Measurements from ENCODE around the gene PLPP3. TPM values are rescaled to one million over a fixed set of nuclear protein-coding genes. Genes with fewer than 3 reads are reported as not detected.

Gene PLPP3
- total and polyA plus RNA-seq, 2 experiments from 2014 or later, result 41.9 to 61.9 TPM

DNA sequence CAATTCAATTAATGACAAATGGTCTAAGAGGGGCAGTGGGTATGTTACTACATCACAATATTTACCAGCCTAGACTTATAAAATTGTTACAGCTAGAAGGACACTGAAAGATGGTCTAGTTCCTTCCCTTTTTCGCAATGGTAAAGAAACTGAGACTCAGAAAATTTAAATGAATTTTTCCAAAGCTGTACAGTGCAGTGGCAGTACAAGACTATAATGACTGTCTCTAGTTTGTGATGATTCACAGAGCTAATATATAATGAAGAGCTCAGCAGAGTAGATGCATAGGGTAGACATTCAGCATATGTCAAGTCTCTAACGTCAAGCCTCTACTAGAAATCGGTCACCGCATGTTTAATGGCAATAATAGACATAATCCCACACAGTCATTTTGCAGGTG is 4.6 kb downstream of the PLPP3 start:
- H3K27ac Mint-ChIP-seq, result no peak overlapping the region
- Histone ChIP-seq H4K20me1 (replicated peaks; ENCODE audit: insufficient read depth) (peaks cover 23% of the 10 kb centered on the region; the same call in 1 of the 2 replicates), H3K36me3 (ENCODE audit: insufficient read depth) (no peaks in the 10 kb centered on the region), H3K4me3 (peak overlapping the region; percentile 82), H3K4me1 (ENCODE audit: insufficient read depth) (peaks cover 63% of the 10 kb centered on the region), H3K9me2 (ENCODE audit: insufficient read depth) (no peaks in the 10 kb centered on the region), H3K79me2 (replicated peaks; ENCODE audit: insufficient read depth) (peaks cover 98% of the 10 kb centered on the region), H3K27me3 (ENCODE audit: insufficient read depth) (no peaks in the 10 kb centered on the region), H3F3A (replicated peaks; ENCODE audit: low read depth) (no peaks in the 10 kb centered on the region), H3K4me2 (peak overlapping the region; percentile 76), H3K27ac (ENCODE audit: low read depth) (no peak overlapping the region), H2AFZ (no peak overlapping the region)
- H3K36me3 Mint-ChIP-seq (ENCODE audit: low read depth), result peaks cover 3% of the 10 kb centered on the region; the same call in 1 of the 3 replicates
- H3K9me3 Mint-ChIP-seq, result no peaks in the 10 kb centered on the region; the same call in 2 of the 3 replicates
- no peak for DNase-seq (ENCODE audit: low spot score)
- TF ChIP-seq, protein P1, sequence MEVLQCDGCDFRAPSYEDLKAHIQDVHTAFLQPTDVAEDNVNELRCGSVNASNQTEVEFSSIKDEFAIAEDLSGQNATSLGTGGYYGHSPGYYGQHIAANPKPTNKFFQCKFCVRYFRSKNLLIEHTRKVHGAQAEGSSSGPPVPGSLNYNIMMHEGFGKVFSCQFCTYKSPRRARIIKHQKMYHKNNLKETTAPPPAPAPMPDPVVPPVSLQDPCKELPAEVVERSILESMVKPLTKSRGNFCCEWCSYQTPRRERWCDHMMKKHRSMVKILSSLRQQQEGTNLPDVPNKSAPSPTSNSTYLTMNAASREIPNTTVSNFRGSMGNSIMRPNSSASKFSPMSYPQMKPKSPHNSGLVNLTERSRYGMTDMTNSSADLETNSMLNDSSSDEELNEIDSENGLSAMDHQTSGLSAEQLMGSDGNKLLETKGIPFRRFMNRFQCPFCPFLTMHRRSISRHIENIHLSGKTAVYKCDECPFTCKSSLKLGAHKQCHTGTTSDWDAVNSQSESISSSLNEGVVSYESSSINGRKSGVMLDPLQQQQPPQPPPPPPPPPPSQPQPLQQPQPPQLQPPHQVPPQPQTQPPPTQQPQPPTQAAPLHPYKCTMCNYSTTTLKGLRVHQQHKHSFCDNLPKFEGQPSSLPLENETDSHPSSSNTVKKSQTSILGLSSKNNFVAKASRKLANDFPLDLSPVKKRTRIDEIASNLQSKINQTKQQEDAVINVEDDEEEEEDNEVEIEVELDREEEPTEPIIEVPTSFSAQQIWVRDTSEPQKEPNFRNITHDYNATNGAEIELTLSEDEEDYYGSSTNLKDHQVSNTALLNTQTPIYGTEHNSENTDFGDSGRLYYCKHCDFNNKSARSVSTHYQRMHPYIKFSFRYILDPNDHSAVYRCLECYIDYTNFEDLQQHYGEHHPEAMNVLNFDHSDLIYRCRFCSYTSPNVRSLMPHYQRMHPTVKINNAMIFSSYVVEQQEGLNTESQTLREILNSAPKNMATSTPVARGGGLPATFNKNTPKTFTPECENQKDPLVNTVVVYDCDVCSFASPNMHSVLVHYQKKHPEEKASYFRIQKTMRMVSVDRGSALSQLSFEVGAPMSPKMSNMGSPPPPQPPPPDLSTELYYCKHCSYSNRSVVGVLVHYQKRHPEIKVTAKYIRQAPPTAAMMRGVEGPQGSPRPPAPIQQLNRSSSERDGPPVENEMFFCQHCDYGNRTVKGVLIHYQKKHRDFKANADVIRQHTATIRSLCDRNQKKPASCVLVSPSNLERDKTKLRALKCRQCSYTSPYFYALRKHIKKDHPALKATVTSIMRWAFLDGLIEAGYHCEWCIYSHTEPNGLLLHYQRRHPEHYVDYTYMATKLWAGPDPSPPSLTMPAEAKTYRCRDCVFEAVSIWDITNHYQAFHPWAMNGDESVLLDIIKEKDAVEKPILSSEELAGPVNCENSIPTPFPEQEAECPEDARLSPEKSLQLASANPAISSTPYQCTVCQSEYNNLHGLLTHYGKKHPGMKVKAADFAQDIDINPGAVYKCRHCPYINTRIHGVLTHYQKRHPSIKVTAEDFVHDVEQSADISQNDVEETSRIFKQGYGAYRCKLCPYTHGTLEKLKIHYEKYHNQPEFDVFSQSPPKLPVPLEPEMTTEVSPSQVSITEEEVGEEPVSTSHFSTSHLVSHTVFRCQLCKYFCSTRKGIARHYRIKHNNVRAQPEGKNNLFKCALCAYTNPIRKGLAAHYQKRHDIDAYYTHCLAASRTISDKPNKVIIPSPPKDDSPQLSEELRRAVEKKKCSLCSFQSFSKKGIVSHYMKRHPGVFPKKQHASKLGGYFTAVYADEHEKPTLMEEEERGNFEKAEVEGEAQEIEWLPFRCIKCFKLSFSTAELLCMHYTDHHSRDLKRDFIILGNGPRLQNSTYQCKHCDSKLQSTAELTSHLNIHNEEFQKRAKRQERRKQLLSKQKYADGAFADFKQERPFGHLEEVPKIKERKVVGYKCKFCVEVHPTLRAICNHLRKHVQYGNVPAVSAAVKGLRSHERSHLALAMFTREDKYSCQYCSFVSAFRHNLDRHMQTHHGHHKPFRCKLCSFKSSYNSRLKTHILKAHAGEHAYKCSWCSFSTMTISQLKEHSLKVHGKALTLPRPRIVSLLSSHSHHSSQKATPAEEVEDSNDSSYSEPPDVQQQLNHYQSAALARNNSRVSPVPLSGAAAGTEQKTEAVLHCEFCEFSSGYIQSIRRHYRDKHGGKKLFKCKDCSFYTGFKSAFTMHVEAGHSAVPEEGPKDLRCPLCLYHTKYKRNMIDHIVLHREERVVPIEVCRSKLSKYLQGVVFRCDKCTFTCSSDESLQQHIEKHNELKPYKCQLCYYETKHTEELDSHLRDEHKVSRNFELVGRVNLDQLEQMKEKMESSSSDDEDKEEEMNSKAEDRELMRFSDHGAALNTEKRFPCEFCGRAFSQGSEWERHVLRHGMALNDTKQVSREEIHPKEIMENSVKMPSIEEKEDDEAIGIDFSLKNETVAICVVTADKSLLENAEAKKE (CRISPR knock-in tag; IDR thresholded peaks at IDR 0.05), result no peak
- TF ChIP-seq POLR2AphosphoS5 (IDR thresholded peaks at IDR 0.05; ENCODE audit: low read depth) (no peak), NANOG (IDR thresholded peaks at IDR 0.05; ENCODE audit: borderline replicate concordance) (no peak), CREB1 (CRISPR knock-in tag; IDR thresholded peaks at IDR 0.05; ENCODE audit: low read depth) (no peak), ZNF331 (CRISPR knock-in tag; IDR thresholded peaks at IDR 0.05; ENCODE audit: low read depth) (no peak), ZNF114 (CRISPR knock-in tag; IDR thresholded peaks at IDR 0.05) (no peak)
- TF ChIP-seq, protein P2, sequence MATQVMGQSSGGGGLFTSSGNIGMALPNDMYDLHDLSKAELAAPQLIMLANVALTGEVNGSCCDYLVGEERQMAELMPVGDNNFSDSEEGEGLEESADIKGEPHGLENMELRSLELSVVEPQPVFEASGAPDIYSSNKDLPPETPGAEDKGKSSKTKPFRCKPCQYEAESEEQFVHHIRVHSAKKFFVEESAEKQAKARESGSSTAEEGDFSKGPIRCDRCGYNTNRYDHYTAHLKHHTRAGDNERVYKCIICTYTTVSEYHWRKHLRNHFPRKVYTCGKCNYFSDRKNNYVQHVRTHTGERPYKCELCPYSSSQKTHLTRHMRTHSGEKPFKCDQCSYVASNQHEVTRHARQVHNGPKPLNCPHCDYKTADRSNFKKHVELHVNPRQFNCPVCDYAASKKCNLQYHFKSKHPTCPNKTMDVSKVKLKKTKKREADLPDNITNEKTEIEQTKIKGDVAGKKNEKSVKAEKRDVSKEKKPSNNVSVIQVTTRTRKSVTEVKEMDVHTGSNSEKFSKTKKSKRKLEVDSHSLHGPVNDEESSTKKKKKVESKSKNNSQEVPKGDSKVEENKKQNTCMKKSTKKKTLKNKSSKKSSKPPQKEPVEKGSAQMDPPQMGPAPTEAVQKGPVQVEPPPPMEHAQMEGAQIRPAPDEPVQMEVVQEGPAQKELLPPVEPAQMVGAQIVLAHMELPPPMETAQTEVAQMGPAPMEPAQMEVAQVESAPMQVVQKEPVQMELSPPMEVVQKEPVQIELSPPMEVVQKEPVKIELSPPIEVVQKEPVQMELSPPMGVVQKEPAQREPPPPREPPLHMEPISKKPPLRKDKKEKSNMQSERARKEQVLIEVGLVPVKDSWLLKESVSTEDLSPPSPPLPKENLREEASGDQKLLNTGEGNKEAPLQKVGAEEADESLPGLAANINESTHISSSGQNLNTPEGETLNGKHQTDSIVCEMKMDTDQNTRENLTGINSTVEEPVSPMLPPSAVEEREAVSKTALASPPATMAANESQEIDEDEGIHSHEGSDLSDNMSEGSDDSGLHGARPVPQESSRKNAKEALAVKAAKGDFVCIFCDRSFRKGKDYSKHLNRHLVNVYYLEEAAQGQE (IDR thresholded peaks at IDR 0.05; ENCODE audit: unreplicated experiment), result no peak
- TF ChIP-seq, protein P3, sequence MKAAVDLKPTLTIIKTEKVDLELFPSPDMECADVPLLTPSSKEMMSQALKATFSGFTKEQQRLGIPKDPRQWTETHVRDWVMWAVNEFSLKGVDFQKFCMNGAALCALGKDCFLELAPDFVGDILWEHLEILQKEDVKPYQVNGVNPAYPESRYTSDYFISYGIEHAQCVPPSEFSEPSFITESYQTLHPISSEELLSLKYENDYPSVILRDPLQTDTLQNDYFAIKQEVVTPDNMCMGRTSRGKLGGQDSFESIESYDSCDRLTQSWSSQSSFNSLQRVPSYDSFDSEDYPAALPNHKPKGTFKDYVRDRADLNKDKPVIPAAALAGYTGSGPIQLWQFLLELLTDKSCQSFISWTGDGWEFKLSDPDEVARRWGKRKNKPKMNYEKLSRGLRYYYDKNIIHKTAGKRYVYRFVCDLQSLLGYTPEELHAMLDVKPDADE (IDR thresholded peaks at IDR 0.05), result no peak
- TF ChIP-seq, protein P4, sequence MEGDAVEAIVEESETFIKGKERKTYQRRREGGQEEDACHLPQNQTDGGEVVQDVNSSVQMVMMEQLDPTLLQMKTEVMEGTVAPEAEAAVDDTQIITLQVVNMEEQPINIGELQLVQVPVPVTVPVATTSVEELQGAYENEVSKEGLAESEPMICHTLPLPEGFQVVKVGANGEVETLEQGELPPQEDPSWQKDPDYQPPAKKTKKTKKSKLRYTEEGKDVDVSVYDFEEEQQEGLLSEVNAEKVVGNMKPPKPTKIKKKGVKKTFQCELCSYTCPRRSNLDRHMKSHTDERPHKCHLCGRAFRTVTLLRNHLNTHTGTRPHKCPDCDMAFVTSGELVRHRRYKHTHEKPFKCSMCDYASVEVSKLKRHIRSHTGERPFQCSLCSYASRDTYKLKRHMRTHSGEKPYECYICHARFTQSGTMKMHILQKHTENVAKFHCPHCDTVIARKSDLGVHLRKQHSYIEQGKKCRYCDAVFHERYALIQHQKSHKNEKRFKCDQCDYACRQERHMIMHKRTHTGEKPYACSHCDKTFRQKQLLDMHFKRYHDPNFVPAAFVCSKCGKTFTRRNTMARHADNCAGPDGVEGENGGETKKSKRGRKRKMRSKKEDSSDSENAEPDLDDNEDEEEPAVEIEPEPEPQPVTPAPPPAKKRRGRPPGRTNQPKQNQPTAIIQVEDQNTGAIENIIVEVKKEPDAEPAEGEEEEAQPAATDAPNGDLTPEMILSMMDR (conservative IDR thresholded peaks at IDR 0.05; ENCODE audit: low read depth in 2 of 2), result no peak
- no peak overlapping the region for H3K4me3 Mint-ChIP-seq
- no peak for ATAC-seq
- H3K27me3 Mint-ChIP-seq (ENCODE audit: insufficient read depth, low read depth, poor library complexity), result peaks cover 8% of the 10 kb centered on the region
- peaks cover 61% of the 10 kb centered on the region for H3K4me1 Mint-ChIP-seq
